ENCODE results near the gene WIZ.

DNA sequence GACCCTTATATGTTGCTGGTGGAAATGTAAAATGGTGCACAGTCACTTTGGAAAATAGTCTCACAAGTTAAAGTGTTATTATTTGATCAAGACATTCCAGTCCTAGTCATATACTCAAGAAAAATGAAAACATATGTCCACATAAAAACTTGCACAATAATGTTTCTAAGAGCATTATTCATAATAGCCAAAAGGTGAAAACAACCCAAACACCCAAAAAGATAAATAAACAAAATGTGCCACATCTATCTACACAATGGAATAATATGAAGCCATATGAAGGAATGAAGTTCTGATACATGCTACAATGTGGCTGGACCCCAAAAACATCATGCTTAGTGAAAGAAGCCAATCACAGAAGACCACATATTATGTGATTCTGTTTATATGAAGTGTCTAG lies 55.8 kb downstream of the WIZ start:
- TF ChIP-seq, protein P1, sequence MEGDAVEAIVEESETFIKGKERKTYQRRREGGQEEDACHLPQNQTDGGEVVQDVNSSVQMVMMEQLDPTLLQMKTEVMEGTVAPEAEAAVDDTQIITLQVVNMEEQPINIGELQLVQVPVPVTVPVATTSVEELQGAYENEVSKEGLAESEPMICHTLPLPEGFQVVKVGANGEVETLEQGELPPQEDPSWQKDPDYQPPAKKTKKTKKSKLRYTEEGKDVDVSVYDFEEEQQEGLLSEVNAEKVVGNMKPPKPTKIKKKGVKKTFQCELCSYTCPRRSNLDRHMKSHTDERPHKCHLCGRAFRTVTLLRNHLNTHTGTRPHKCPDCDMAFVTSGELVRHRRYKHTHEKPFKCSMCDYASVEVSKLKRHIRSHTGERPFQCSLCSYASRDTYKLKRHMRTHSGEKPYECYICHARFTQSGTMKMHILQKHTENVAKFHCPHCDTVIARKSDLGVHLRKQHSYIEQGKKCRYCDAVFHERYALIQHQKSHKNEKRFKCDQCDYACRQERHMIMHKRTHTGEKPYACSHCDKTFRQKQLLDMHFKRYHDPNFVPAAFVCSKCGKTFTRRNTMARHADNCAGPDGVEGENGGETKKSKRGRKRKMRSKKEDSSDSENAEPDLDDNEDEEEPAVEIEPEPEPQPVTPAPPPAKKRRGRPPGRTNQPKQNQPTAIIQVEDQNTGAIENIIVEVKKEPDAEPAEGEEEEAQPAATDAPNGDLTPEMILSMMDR (IDR thresholded peaks at IDR 0.05): no peak
- no peak for TF ChIP-seq POLR2A (IDR thresholded peaks at IDR 0.05)
